ENCODE results near the gene PPP2R5B.

- TF ChIP-seq ZNF274 (IDR thresholded peaks at IDR 0.05; ENCODE audit: low read depth, low read length), result no peak
- TF ChIP-seq YY1 (IDR thresholded peaks at IDR 0.05; ENCODE audit: insufficient read depth, insufficient read length), result no peak
Measured at GRCh38 chr11:64936539-64936938, 12.1 kb downstream of the PPP2R5B start.

All from NT2/D1 (cell line).